ENCODE data around the gene TGFBR3L.
A peak's percentile ranks its signal among the peaks of the same experiment; 100 is the strongest.

The TGFBR3L gene

GRCh38 chr19:7932276-7932929 is 17.8 kb downstream of the TGFBR3L start:
- no peak for TF ChIP-seq CTCF (IDR thresholded peaks at IDR 0.05; ENCODE audit: borderline replicate concordance, insufficient read depth, low read depth, low read length)
- H3K4me3 ChIP-seq (ENCODE audit: low read depth, low read length), result no peak overlapping the region

- no peak for TF ChIP-seq CTCF (IDR thresholded peaks at IDR 0.05; ENCODE audit: borderline replicate concordance, insufficient read depth, low read depth, low read length)
- H3K4me3 ChIP-seq (ENCODE audit: low read depth, low read length), result no peak overlapping the region
These were observed 18.3 kb downstream of the TGFBR3L start for GRCh38 chr19:7932930-7933300.

DNA sequence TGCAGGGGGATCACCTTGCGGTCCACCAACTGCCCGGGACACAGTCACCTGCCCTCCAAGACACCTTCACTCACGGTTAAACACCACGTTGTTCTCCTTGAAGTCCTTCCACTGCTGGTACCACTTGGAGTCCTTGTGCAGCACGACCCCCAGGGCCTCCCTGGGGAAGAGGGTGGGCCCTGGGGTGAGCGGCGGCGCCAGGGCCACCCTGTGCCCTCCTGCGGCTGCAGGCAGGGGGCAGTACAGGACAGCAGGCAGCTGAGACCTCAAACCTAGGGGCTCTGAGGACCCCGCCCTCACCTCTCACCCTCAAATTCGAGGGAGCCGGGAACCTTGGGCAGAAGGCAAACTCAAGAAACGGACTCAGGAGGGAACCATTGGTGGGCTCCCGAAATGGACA is 18.8 kb downstream of the TGFBR3L start:
- peak; percentile 39 for TF ChIP-seq CTCF (IDR thresholded peaks at IDR 0.05; ENCODE audit: borderline replicate concordance, insufficient read depth, low read depth, low read length)
- H3K4me3 ChIP-seq (ENCODE audit: low read depth, low read length), result no peak overlapping the region

DNA sequence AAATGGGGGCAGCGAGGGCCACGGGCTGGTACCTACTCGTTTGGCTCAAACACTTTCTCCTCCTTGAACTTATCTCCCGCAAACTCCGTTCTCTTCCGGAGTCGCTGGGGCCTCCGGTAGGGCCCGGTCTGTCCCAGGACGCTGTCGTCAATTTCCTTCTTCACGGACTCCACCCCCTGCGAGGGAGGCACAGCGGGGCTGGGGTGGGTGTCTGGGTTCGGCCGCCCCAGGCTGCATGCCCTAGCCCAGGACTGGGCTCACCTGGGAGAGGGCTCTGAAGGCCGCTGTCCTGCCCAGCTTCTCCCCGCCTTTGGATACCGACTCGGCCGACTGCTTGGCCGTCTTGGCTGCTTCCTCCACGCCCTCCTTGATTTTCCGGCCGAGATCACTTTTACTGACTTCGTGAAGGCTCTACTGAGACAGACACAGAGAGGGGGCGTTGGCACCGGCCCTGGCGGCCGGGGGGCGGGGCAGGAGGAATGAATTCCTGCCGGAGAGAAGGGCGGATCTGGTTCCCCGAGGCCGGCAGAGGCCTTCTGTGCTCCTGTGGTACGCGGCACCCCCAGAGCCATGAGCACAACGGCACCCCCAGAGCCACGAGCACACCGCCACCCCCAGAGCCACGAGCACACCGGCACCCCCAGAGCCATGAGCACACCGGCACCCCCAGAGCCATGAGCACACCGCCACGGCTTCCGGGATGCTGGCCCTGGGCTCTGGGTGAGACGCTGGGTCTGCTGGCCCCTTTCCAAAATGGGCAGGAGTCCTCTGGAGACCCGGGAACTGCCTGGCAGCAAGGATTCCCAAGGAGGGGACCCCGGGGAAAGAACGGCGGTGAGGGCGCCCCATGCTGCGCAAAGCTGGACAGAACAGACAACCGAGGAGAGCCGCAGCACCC is 19.4 kb downstream of the TGFBR3L start:
- no peak for TF ChIP-seq CTCF (IDR thresholded peaks at IDR 0.05; ENCODE audit: borderline replicate concordance, insufficient read depth, low read depth, low read length)

DNA sequence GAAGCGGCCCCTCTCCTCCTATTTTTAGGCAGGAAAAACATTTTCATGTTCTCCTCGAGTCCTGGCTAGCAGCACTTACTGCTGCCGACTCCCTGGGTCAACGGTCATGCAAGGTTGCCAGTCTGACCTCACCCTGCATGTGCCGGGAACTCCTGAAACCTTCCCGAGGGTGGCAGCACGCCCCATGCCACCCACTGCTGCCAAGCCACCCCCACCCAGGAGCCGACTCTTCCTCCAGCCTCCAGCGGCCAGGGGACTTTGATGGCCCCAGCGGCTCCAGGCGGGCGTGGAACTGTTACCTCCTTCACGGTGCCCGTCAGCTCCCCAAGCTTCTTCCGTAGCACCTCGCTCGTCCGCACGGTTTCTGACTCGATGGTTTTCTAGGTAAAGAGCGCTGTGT is 20.1 kb downstream of the TGFBR3L start:
- no peak overlapping the region for H3K4me3 ChIP-seq (ENCODE audit: low read depth, low read length)
- no peak for TF ChIP-seq CTCF (IDR thresholded peaks at IDR 0.05; ENCODE audit: borderline replicate concordance, insufficient read depth, low read depth, low read length)

More for the DNA sequence above, 19.4 kb downstream of the TGFBR3L start:
- H3K4me3 ChIP-seq (ENCODE audit: low read depth, low read length), result no peak overlapping the region

DNA sequence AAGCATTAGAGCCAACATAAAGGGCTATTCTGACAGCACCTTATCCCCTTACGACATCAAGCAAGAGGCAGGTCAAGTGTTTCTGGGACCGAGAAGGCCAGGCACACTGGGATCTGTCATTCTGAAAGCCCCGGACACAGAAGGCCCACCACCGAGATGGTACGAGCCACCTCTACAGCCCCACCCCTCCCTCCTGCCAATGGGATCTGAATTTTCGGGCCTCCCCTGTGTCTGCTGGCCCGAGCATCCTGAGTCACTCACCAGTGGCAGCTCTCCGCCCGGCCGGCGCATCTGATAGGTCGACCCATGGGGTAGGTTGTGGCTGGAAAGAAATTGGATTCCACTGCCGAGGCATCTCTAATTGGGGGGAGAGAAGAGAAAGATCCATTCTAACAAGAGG is 26.2 kb downstream of the TGFBR3L start:
- H3K4me3 ChIP-seq (ENCODE audit: low read depth, low read length), result no peak overlapping the region
- no peak for TF ChIP-seq CTCF (IDR thresholded peaks at IDR 0.05; ENCODE audit: borderline replicate concordance, insufficient read depth, low read depth, low read length)
